Measurements from ENCODE around the gene KCNQ5. TPM values are rescaled to one million over a fixed set of nuclear protein-coding genes. Genes with fewer than 3 reads are reported as not detected.

KCNQ5 gene
- total RNA-seq, 1 donor from 2014 or later = 0.11 TPM

- no peak for DNase-seq
- Histone ChIP-seq H3K4me3 (no peak overlapping the region), H3K4me1 (no peaks in the 10 kb centered on the region), H3K27me3 (ENCODE audit: low read depth) (no peaks in the 10 kb centered on the region), H3K36me3 (no peaks in the 10 kb centered on the region), H3K27ac (replicated peaks) (no peak overlapping the region), H3K9me3 (replicated peaks) (no peaks in the 10 kb centered on the region)
- intact Hi-C loops (cut with micrococcal nuclease) = no loop called here
- TF ChIP-seq, protein P1, sequence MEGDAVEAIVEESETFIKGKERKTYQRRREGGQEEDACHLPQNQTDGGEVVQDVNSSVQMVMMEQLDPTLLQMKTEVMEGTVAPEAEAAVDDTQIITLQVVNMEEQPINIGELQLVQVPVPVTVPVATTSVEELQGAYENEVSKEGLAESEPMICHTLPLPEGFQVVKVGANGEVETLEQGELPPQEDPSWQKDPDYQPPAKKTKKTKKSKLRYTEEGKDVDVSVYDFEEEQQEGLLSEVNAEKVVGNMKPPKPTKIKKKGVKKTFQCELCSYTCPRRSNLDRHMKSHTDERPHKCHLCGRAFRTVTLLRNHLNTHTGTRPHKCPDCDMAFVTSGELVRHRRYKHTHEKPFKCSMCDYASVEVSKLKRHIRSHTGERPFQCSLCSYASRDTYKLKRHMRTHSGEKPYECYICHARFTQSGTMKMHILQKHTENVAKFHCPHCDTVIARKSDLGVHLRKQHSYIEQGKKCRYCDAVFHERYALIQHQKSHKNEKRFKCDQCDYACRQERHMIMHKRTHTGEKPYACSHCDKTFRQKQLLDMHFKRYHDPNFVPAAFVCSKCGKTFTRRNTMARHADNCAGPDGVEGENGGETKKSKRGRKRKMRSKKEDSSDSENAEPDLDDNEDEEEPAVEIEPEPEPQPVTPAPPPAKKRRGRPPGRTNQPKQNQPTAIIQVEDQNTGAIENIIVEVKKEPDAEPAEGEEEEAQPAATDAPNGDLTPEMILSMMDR (IDR thresholded peaks at IDR 0.05; ENCODE audit: borderline replicate concordance) = no peak
Measured at GRCh38 chr6:72810571-72811280, 188.9 kb downstream of the KCNQ5 start.

DNA sequence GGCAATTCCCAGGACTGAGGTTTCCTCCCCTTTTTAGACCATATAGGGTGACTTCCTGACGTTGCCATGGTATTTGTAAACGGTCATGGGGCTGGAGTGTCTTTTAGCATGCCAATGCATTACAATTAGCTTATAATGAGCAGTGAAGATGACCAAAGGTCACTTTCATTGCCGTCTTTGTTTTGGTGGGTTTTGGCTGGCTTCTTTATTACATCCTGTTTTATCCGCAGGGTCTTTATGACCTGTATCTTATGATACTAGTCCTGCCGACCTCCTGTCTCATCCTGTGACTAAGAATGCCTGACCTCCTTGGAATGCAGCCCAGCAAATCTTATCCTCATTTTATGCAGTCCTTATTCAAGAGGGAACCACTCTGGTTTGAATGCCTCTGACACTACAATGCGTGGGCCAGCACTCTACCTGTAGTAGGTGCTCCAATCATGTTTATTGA, 190.1 kb downstream of the KCNQ5 start:
- Histone ChIP-seq H3K4me3 (no peak overlapping the region), H3K9me3 (replicated peaks) (no peaks in the 10 kb centered on the region), H3K4me1 (no peaks in the 10 kb centered on the region), H3K27ac (replicated peaks) (no peak overlapping the region), H3K36me3 (no peaks in the 10 kb centered on the region), H3K27me3 (ENCODE audit: low read depth) (no peaks in the 10 kb centered on the region)
- TF ChIP-seq, protein P1 (IDR thresholded peaks at IDR 0.05; ENCODE audit: borderline replicate concordance) = no peak
- intact Hi-C loops (cut with micrococcal nuclease) = no loop called here
- no peak for DNase-seq

DNA sequence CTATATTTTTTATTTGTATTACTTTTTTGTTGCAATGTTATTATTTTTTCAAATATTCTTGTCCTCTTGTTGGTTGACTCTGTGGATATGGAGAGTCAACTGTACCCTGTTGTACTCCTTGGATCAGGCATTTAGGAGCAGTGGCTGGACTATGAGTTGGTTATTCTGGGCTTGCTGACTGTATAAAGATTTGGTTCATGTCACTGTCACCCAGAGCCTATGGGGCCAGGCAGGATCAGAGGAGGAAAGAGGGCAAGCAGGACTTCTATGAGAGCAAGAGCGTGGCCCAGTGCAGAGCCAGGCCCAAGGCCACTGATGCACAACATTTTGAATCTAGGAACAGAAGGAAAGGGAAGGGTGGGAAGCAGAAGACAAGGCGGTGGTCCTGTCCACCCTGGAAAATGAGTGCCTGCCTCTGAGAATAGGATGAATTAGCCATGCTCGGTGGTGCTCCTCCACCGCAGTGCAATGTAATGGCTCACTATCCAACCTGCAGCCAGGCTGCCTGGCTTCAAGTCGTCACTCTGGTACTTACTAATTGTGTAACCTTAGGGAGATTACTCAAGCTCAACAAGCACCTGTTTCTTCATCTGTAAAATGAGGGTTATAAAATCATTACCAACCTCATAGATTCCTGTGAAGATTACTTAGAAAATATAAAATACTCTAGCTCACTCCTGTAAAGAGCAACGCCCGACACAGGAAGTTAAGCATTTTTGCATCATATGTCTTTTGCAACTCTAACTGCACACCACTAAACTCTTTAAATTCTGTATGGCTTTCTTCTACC, 192.1 kb downstream of the KCNQ5 start:
- Histone ChIP-seq H3K27me3 (ENCODE audit: low read depth) (no peaks in the 10 kb centered on the region), H3K4me3 (no peak overlapping the region), H3K36me3 (no peaks in the 10 kb centered on the region), H3K9me3 (replicated peaks) (no peaks in the 10 kb centered on the region), H3K4me1 (no peaks in the 10 kb centered on the region), H3K27ac (replicated peaks) (no peak overlapping the region)
- no peak for DNase-seq
- TF ChIP-seq, protein P1 (IDR thresholded peaks at IDR 0.05; ENCODE audit: borderline replicate concordance) = no peak
- intact Hi-C loops (cut with micrococcal nuclease) = no loop called here

GRCh38 chr6:72816022-72816421, 194.2 kb downstream of the KCNQ5 start:
- no peak overlapping the region for H3K4me3 ChIP-seq
- H3K36me3 ChIP-seq = no peaks in the 10 kb centered on the region
- TF ChIP-seq, protein P1 (IDR thresholded peaks at IDR 0.05; ENCODE audit: borderline replicate concordance) = no peak
- no peak for DNase-seq
- intact Hi-C loops (cut with micrococcal nuclease) = no loop called here
- no peaks in the 10 kb centered on the region for H3K27me3 ChIP-seq (ENCODE audit: low read depth)
- H3K9me3 ChIP-seq (replicated peaks) = no peaks in the 10 kb centered on the region
- H3K27ac ChIP-seq (replicated peaks) = no peak overlapping the region
- H3K4me1 ChIP-seq = no peaks in the 10 kb centered on the region

GRCh38 chr6:72817208-72817607, 195.3 kb downstream of the KCNQ5 start:
- TF ChIP-seq, protein P1 (IDR thresholded peaks at IDR 0.05; ENCODE audit: borderline replicate concordance) = no peak
- intact Hi-C loops (cut with micrococcal nuclease) = no loop called here
- Histone ChIP-seq H3K27ac (replicated peaks) (no peak overlapping the region), H3K4me1 (no peaks in the 10 kb centered on the region), H3K9me3 (replicated peaks) (no peaks in the 10 kb centered on the region), H3K36me3 (no peaks in the 10 kb centered on the region), H3K27me3 (ENCODE audit: low read depth) (no peaks in the 10 kb centered on the region), H3K4me3 (no peak overlapping the region)
- no peak for DNase-seq
